GM19468 (cell line): ENCODE data around the gene GAGE12H.
"Not testable (repeated sequence)": the region's sequence is repeated elsewhere in the genome, so short reads cannot be mapped to it uniquely, and the experiment has no call there.

Source experiments
- ATAC-seq: cut with Tn5 transposase; IDR thresholded peaks from one replicate; pipeline ENCODE4 v1.9.1; 2021; ENCODE audit warnings: mild to moderate bottlenecking, moderate library complexity, moderate number of reproducible peaks; ENCODE audit not compliant: unreplicated experiment; ENCODE audit errors: extremely low read depth

Gene GAGE12H

GRCh38 chrX:49579649-49580048 lies at the start of gene GAGE12H:
Gene GAGE12H (plus strand): TSS chrX:49579949. CDS start chrX:49581104, 1,155 bp downstream.
- not testable (repeated sequence) for ATAC-seq

- not testable (repeated sequence) for ATAC-seq
Observed at GRCh38 chrX:49531877-49532276, 47.9 kb upstream of the GAGE12H start, which contains the start of gene GAGE12C. Gene GAGE12C (plus strand): TSS chrX:49532177. CDS start chrX:49533332, 1,155 bp downstream.

GRCh38 chrX:49541433-49541832 lies 38.3 kb upstream of the GAGE12H start, which contains the start of gene GAGE12D:
Gene GAGE12D (plus strand): TSS chrX:49541733. CDS start chrX:49542888, 1,155 bp downstream.
- ATAC-seq: not testable (repeated sequence)

- not testable (repeated sequence) for ATAC-seq
Observed at GRCh38 chrX:49550989-49551388, 28.8 kb upstream of the GAGE12H start, which contains the start of gene GAGE12E. Gene GAGE12E (plus strand): TSS chrX:49551289. CDS start chrX:49552444, 1,155 bp downstream.

- not testable (repeated sequence) for ATAC-seq
Observed at GRCh38 chrX:49560542-49560941, 19.2 kb upstream of the GAGE12H start, which contains the start of gene GAGE12F. Gene GAGE12F (plus strand): TSS chrX:49560842. CDS start chrX:49561997, 1,155 bp downstream.

- ATAC-seq: not testable (repeated sequence)
Observed at GRCh38 chrX:49568728-49569127, 11.0 kb upstream of the GAGE12H start.

- ATAC-seq: not testable (repeated sequence)
Observed at GRCh38 chrX:49569152-49569551, 10.6 kb upstream of the GAGE12H start.

- not testable (repeated sequence) for ATAC-seq
Observed at GRCh38 chrX:49570100-49570499, 9.6 kb upstream of the GAGE12H start, which contains the start of gene GAGE12G. Gene GAGE12G (plus strand): TSS chrX:49570400. CDS start chrX:49571555, 1,155 bp downstream.

- not testable (repeated sequence) for ATAC-seq
Observed at GRCh38 chrX:49589196-49589595, 9.4 kb downstream of the GAGE12H start, which contains the start of gene GAGE2A. Gene GAGE2A (plus strand): TSS chrX:49589496. CDS start chrX:49590651, 1,155 bp downstream.

- ATAC-seq: not testable (repeated sequence)
Observed at GRCh38 chrX:49589769-49590478, 10.2 kb downstream of the GAGE12H start.

- not testable (repeated sequence) for ATAC-seq
Observed at GRCh38 chrX:49590488-49590887, 10.7 kb downstream of the GAGE12H start.

GRCh38 chrX:49598720-49599119 lies 19.0 kb downstream of the GAGE12H start, which contains the start of gene GAGE1:
Gene GAGE1 (plus strand): TSS chrX:49599020. CDS start chrX:49600175, 1,155 bp downstream.
- ATAC-seq: not testable (repeated sequence)

- ATAC-seq: no peak
Observed at GRCh38 chrX:49610718-49611310, 31.1 kb downstream of the GAGE12H start.

GRCh38 chrX:49618574-49618973 lies 38.8 kb downstream of the GAGE12H start:
- no peak for ATAC-seq

GRCh38 chrX:49627086-49627777 lies 47.5 kb downstream of the GAGE12H start:
- no peak for ATAC-seq
